Measurements from ENCODE around the gene CMC2. TPM values are rescaled to one million over a fixed set of nuclear protein-coding genes. Genes with fewer than 3 reads are reported as not detected.

CMC2 gene
- total and polyA plus RNA-seq, 9 of the 15 experiments (the other 6 are each of a cell fraction or from before 2014, with no cell fraction given), result 122 to 501 (median 172) TPM

- TF ChIP-seq NR2C2 (CRISPR knock-in tag; IDR thresholded peaks at IDR 0.05) (no peak), NR2C2 (tag; IDR thresholded peaks at IDR 0.05) (no peak), CHD2 (IDR thresholded peaks at IDR 0.05; ENCODE audit: low read depth, low read length) (no peak), ZFP91 (CRISPR knock-in tag; IDR thresholded peaks at IDR 0.05) (no peak), ZNF766 (CRISPR knock-in tag; conservative IDR thresholded peaks at IDR 0.05) (0 out of 2 replicates have a peak, but pooled peaks have one; percentile 55), FOXA1 (IDR thresholded peaks at IDR 0.05; ENCODE audit: borderline replicate concordance) (no peak), SRSF7 (optimal IDR thresholded peaks at IDR 0.05; ENCODE audit: low read depth, low read length) (no peak), ZNF165 (CRISPR knock-in tag; IDR thresholded peaks at IDR 0.05; ENCODE audit: borderline replicate concordance) (no peak), CAMTA2 (CRISPR knock-in tag; conservative IDR thresholded peaks at IDR 0.05) (no peak), HNRNPH1 (optimal IDR thresholded peaks at IDR 0.05; ENCODE audit: low read depth, low read length) (no peak), FOXA3 (CRISPR knock-in tag; conservative IDR thresholded peaks at IDR 0.05 in 1 of 2, IDR thresholded peaks at IDR 0.05 in 1 of 2) (no peak), SP1 (CRISPR knock-in tag; IDR thresholded peaks at IDR 0.05) (no peak), CBFA2T3 (IDR thresholded peaks at IDR 0.05) (peak; percentile 20; the same call in 1 of the 2 replicates)
Measured at GRCh38 chr16:80986557-80986956, 20.1 kb downstream of the CMC2 start (continued).
